A673 (cell line): Measurements from ENCODE around the gene NR2E1.

Experiments used
- CTCF ChIP-seq: fragments of 300-800, 200-600 bp; sonication (generic); conservative IDR thresholded peaks from 2 replicates; pipeline ENCODE4 v1.5.1; 2017; ENCODE audit warnings: low read depth, mild to moderate bottlenecking, antibody characterized with exemption, low read length, moderate library complexity, mixed read lengths
- EZH2 ChIP-seq: fragments of 200-600 bp; sonication (generic); IDR thresholded peaks from 2 replicates; pipeline ENCODE4 v1.6.1; 2017; ENCODE audit warnings: borderline replicate concordance, low read depth, mild to moderate bottlenecking, mixed read lengths, antibody characterized with exemption, low read length; ENCODE audit not compliant: poor library complexity, severe bottlenecking

GRCh38 chr6:108179741-108180140 lies 13.9 kb downstream of the NR2E1 start:
- TF ChIP-seq CTCF (no peak), EZH2 (no peak)
